ENCODE measurements around the gene OR5K1.

Gene OR5K1

GRCh38 chr3:98501863-98502576 lies 39.0 kb downstream of the OR5K1 start:
- TF ChIP-seq CTCF (IDR thresholded peaks at IDR 0.05; ENCODE audit: low read depth, low read length): no peak
- no peak overlapping the region for H3K4me3 ChIP-seq (ENCODE audit: low read depth, low read length)
- H3K4me1 ChIP-seq: peaks cover 12% of the 10 kb centered on the region
- DNase-seq: no peak
- no peaks in the 10 kb centered on the region for H3K9me3 ChIP-seq
- H3K27me3 ChIP-seq: no peaks in the 10 kb centered on the region
- H3K36me3 ChIP-seq: no peaks in the 10 kb centered on the region

- Histone ChIP-seq H3K36me3 (no peaks in the 10 kb centered on the region), H3K4me3 (ENCODE audit: low read depth, low read length) (no peak overlapping the region), H3K4me1 (peaks cover 12% of the 10 kb centered on the region), H3K9me3 (no peaks in the 10 kb centered on the region), H3K27me3 (no peaks in the 10 kb centered on the region)
- TF ChIP-seq CTCF (IDR thresholded peaks at IDR 0.05; ENCODE audit: low read depth, low read length): no peak
- DNase-seq: no peak
These were observed 41.5 kb downstream of the OR5K1 start for GRCh38 chr3:98504539-98504938.

GRCh38 chr3:98508582-98508981 lies 45.6 kb downstream of the OR5K1 start:
- TF ChIP-seq CTCF (IDR thresholded peaks at IDR 0.05; ENCODE audit: low read depth, low read length): no peak
- no peak for DNase-seq
- Histone ChIP-seq H3K4me1 (peaks cover 3% of the 10 kb centered on the region), H3K27me3 (no peaks in the 10 kb centered on the region), H3K9me3 (no peaks in the 10 kb centered on the region), H3K4me3 (ENCODE audit: low read depth, low read length) (no peak overlapping the region), H3K36me3 (no peaks in the 10 kb centered on the region)

- TF ChIP-seq CTCF (IDR thresholded peaks at IDR 0.05; ENCODE audit: low read depth, low read length): no peak
- no peaks in the 10 kb centered on the region for H3K27me3 ChIP-seq
- H3K4me3 ChIP-seq (ENCODE audit: low read depth, low read length): no peak overlapping the region
- no peaks in the 10 kb centered on the region for H3K4me1 ChIP-seq
- H3K36me3 ChIP-seq: peaks cover 17% of the 10 kb centered on the region
- DNase-seq: no peak
- no peaks in the 10 kb centered on the region for H3K9me3 ChIP-seq
These were observed 49.6 kb downstream of the OR5K1 start for GRCh38 chr3:98512576-98512975.

GRCh38 chr3:98513091-98513511 lies 50.1 kb downstream of the OR5K1 start:
- Histone ChIP-seq H3K4me3 (ENCODE audit: low read depth, low read length) (no peak overlapping the region), H3K36me3 (peaks cover 22% of the 10 kb centered on the region), H3K9me3 (no peaks in the 10 kb centered on the region), H3K27me3 (no peaks in the 10 kb centered on the region), H3K4me1 (no peaks in the 10 kb centered on the region)
- DNase-seq: no peak
- no peak for TF ChIP-seq CTCF (IDR thresholded peaks at IDR 0.05; ENCODE audit: low read depth, low read length)

- peaks cover 28% of the 10 kb centered on the region for H3K36me3 ChIP-seq
- no peak for TF ChIP-seq CTCF (IDR thresholded peaks at IDR 0.05; ENCODE audit: low read depth, low read length)
- no peak for DNase-seq
These were observed 50.7 kb downstream of the OR5K1 start for GRCh38 chr3:98513736-98514135.

More at GRCh38 chr3:98513736-98514135, 50.7 kb downstream of the OR5K1 start:
- Histone ChIP-seq H3K4me1 (no peaks in the 10 kb centered on the region), H3K27me3 (no peaks in the 10 kb centered on the region), H3K9me3 (no peaks in the 10 kb centered on the region), H3K4me3 (ENCODE audit: low read depth, low read length) (no peak overlapping the region)

All from BE2C (cell line).